ENCODE measurements around the gene ZNRF3. TPM values are rescaled to one million over a fixed set of nuclear protein-coding genes. Genes with fewer than 3 reads are reported as not detected.

Gene ZNRF3
- polyA plus RNA-seq, 1 of the 3 experiments (the other 2 are of a cell fraction) = 4.2 TPM

DNA sequence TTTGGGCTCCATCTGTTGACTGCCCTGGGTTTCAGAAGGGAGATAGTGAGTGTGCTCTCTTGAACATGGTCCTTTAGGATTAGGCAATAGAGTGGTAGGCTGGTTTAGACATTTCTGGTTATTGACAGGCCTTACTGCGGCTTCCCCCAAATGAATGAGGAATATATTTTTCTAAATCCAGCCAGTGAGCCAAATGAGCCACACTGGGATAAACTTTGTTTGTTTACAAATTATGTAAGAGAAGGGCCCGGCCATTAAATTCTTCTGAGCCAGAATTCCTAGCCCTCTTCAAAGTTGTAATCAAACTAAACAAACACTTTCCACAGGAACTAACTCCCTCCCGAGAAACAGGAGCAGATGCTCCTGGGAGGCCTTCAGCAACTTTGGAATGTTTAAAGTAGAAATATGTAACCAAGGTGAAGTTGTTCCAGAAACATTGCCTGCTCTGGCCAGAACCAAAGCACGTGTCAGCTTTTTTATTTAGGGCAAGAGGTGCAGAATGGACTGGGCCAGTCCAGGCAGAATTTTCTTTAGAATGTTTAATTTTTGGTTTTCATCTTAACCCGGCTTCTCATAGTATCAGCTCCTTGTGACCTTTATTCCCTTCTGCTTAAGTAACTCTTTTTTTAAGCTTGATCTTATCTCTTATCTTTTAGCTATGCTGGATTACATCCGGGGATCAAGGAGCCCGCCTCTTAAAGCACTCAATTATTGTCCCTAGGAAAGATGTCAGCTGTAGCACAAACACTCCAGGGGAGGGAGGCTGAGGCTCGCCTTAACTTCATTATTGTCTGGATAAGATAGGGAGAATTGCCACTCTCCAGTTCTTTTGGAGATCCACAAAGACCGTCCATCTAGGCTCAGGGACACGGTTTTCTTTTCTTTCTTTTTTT lies 28.7 kb downstream of the ZNRF3 start:
- DNase-seq = no peak
- TF ChIP-seq POLR2AphosphoS5 (IDR thresholded peaks at IDR 0.05; ENCODE audit: low read depth, low read length) (no peak), MEF2A (IDR thresholded peaks at IDR 0.05; ENCODE audit: borderline replicate concordance, low read depth) (no peak), FOSL2 (IDR thresholded peaks at IDR 0.05; ENCODE audit: borderline replicate concordance, low read depth) (no peak), SIN3A (IDR thresholded peaks at IDR 0.05; ENCODE audit: borderline replicate concordance, low read depth, low read length) (no peak), ELF1 (IDR thresholded peaks at IDR 0.05) (no peak), GATA2 (CRISPR knock-in tag; IDR thresholded peaks at IDR 0.05) (no peak), FOXM1 (IDR thresholded peaks at IDR 0.05; ENCODE audit: low read depth) (no peak), EZH2phosphoT487 (IDR thresholded peaks at IDR 0.05; ENCODE audit: borderline replicate concordance, low read depth) (no peak), TAF1 (IDR thresholded peaks at IDR 0.05; ENCODE audit: borderline replicate concordance, low read depth, low read length) (no peak), YY1 (IDR thresholded peaks at IDR 0.05; ENCODE audit: low read depth) (no peak), FOXJ3 (CRISPR knock-in tag; IDR thresholded peaks at IDR 0.05) (no peak)
- TF ChIP-seq, protein P1, sequence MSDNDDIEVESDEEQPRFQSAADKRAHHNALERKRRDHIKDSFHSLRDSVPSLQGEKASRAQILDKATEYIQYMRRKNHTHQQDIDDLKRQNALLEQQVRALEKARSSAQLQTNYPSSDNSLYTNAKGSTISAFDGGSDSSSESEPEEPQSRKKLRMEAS (IDR thresholded peaks at IDR 0.05; ENCODE audit: low read depth) = no peak
- TF ChIP-seq, protein P2, sequence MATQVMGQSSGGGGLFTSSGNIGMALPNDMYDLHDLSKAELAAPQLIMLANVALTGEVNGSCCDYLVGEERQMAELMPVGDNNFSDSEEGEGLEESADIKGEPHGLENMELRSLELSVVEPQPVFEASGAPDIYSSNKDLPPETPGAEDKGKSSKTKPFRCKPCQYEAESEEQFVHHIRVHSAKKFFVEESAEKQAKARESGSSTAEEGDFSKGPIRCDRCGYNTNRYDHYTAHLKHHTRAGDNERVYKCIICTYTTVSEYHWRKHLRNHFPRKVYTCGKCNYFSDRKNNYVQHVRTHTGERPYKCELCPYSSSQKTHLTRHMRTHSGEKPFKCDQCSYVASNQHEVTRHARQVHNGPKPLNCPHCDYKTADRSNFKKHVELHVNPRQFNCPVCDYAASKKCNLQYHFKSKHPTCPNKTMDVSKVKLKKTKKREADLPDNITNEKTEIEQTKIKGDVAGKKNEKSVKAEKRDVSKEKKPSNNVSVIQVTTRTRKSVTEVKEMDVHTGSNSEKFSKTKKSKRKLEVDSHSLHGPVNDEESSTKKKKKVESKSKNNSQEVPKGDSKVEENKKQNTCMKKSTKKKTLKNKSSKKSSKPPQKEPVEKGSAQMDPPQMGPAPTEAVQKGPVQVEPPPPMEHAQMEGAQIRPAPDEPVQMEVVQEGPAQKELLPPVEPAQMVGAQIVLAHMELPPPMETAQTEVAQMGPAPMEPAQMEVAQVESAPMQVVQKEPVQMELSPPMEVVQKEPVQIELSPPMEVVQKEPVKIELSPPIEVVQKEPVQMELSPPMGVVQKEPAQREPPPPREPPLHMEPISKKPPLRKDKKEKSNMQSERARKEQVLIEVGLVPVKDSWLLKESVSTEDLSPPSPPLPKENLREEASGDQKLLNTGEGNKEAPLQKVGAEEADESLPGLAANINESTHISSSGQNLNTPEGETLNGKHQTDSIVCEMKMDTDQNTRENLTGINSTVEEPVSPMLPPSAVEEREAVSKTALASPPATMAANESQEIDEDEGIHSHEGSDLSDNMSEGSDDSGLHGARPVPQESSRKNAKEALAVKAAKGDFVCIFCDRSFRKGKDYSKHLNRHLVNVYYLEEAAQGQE (IDR thresholded peaks at IDR 0.05; ENCODE audit: low read depth, low read length) = no peak
- TF ChIP-seq, protein P3, sequence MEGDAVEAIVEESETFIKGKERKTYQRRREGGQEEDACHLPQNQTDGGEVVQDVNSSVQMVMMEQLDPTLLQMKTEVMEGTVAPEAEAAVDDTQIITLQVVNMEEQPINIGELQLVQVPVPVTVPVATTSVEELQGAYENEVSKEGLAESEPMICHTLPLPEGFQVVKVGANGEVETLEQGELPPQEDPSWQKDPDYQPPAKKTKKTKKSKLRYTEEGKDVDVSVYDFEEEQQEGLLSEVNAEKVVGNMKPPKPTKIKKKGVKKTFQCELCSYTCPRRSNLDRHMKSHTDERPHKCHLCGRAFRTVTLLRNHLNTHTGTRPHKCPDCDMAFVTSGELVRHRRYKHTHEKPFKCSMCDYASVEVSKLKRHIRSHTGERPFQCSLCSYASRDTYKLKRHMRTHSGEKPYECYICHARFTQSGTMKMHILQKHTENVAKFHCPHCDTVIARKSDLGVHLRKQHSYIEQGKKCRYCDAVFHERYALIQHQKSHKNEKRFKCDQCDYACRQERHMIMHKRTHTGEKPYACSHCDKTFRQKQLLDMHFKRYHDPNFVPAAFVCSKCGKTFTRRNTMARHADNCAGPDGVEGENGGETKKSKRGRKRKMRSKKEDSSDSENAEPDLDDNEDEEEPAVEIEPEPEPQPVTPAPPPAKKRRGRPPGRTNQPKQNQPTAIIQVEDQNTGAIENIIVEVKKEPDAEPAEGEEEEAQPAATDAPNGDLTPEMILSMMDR (IDR thresholded peaks at IDR 0.05) = no peak
- TF ChIP-seq, protein P4, sequence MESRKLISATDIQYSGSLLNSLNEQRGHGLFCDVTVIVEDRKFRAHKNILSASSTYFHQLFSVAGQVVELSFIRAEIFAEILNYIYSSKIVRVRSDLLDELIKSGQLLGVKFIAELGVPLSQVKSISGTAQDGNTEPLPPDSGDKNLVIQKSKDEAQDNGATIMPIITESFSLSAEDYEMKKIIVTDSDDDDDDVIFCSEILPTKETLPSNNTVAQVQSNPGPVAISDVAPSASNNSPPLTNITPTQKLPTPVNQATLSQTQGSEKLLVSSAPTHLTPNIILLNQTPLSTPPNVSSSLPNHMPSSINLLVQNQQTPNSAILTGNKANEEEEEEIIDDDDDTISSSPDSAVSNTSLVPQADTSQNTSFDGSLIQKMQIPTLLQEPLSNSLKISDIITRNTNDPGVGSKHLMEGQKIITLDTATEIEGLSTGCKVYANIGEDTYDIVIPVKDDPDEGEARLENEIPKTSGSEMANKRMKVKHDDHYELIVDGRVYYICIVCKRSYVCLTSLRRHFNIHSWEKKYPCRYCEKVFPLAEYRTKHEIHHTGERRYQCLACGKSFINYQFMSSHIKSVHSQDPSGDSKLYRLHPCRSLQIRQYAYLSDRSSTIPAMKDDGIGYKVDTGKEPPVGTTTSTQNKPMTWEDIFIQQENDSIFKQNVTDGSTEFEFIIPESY (IDR thresholded peaks at IDR 0.05; ENCODE audit: borderline replicate concordance, low read depth) = no peak
- H3K4me1 ChIP-seq (ENCODE audit: control insufficient read depth in 1 of 2, insufficient read depth in 2 of 2, low read depth in 1 of 2, low read length in 1 of 2) = peaks cover 3 to 7% of the 10 kb centered on the region in 2 experiments; a peak in 1 of 4 replicates
- H3K9me3 ChIP-seq = no peaks in the 10 kb centered on the region
- H3K4me3 ChIP-seq (ENCODE audit: low read depth in 2 of 2, low read length in 1 of 2) = no peak overlapping the region
- CTCF ChIA-PET = interaction anchor here (1.1 to 1.2 kb wide), 2 partner anchors 128 to 129 kb away, joined by 3 read pairs; no protein-coding TSS in a partner anchor
- 79% methylated on average over 10 of the region's 10 CpGs for WGBS (ENCODE audit: low lambda C conversion rate)
- no peaks in the 10 kb centered on the region for H3F3A ChIP-seq (replicated peaks; ENCODE audit: insufficient read depth)
- H3K4me2 ChIP-seq = no peak overlapping the region
- peaks cover 64% of the 10 kb centered on the region for H3K79me2 ChIP-seq (ENCODE audit: insufficient read depth)
- H3K27me3 ChIP-seq (ENCODE audit: insufficient read depth) = no peaks in the 10 kb centered on the region
- H3K36me3 ChIP-seq (replicated peaks in 1 of 2; ENCODE audit: control insufficient read depth in 1 of 2, insufficient read depth in 2 of 2, low read length in 1 of 2) = no peaks in the 10 kb centered on the region
- no peak overlapping the region for H3K27ac ChIP-seq (ENCODE audit: low read depth in 2 of 2, low read length in 1 of 2)
- H3K9me2 ChIP-seq = no peaks in the 10 kb centered on the region
- no peak overlapping the region for H3K9ac ChIP-seq
- H4K20me1 ChIP-seq (ENCODE audit: insufficient read depth) = peaks cover 30% of the 10 kb centered on the region; the same call in 1 of the 2 replicates
- POLR2A ChIA-PET = no interaction called here
- H2AFZ ChIP-seq (ENCODE audit: low read depth) = no peak overlapping the region

Measured in SK-N-SH (cell line).